Stimulated activated CD4-positive, alpha-beta T cell treated with anti-CD3 and anti-CD28 coated beads, Interleukin-4, amount 100 ng/mL, for 24 hours (primary cell): ENCODE results near the gene RLIM.
A peak's percentile ranks its signal among the peaks of the same experiment; 100 is the strongest.

Experiments used
- DNase-seq: peaks from one replicate; pipeline ENCODE4 v3.0.0-alpha.2; 2020

Gene RLIM

DNA sequence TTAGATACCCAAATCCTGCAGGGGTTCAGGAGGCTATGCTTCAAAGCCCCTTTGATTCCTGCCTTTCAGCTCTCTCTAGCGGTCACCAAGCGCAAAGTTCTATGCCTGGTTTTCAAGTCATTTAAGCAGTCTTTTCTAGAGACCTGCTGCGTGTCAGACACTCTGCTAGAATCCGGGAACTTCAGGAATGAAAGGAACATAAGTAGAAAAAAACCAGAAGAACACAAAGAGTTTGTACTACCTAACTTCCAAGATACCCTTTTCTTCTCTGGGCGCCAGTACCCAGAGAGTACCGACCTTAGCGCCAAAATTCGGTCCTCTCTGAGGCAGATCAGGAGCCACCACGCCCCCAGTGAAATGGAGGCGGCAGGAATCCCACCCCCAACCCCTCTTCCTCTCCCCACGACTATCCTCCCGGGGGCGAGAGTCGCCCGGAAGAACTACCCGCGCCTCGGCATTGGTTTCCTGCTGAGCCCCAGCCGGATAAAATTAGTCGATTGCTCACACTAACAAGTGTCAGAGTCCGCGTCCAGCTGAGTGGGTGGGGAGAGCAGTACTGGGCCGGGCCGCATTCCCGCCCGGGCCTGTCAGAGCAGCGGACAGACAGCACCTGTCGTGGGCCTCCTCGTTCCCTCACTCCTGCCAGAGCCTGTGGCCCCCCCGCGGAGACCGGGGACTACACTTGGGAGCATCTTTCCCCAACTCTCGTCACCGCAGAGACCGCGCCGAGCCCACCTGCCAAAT is 78.8 kb downstream of the RLIM start:
- DNase-seq = peak; percentile 24
